Esophagus squamous epithelium (tissue), 4 donors: Measurements from ENCODE around the gene TAF5.

Experiments
- POLR2A ChIP-seq, 4 donors: fragments of 450-650 bp; IDR thresholded peaks; one replicate each; pipeline ENCODE4 v1.6.1; 2017; ENCODE audit warnings: antibody characterized with exemption in 4 of 4, mild to moderate bottlenecking in 4 of 4, moderate library complexity in 3 of 4
- TF ChIP-seq, protein P1 (sequence below), 6 experiments: fragments of 450-650 bp in 4 of 6; fragments of 200-600 bp in 2 of 6; sonication (generic) in 2 of 6; IDR thresholded peaks; one replicate each; pipeline ENCODE4 v1.5.1; 2016 to 2019; ENCODE audit warnings: antibody characterized with exemption in 6 of 6, mild to moderate bottlenecking in 4 of 6, moderate library complexity in 4 of 6

DNA sequence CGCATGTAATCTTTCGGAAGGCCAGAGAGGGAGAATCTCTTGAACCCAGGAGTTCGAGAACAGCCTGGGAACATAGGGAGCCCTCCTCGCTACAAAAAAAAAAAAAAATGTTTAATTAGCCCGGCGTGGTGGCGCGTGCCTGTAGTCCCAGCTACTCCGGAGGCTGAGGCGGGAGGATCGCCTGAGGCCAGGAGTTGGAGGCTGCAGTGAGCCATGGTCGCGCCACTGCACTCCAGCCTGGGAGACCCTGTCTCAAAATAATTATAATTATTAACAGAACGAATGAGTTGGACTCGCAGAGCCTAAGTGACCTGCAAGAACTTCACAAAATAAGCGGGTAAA, 17.6 kb upstream of the TAF5 start:
- TF ChIP-seq, protein P1, sequence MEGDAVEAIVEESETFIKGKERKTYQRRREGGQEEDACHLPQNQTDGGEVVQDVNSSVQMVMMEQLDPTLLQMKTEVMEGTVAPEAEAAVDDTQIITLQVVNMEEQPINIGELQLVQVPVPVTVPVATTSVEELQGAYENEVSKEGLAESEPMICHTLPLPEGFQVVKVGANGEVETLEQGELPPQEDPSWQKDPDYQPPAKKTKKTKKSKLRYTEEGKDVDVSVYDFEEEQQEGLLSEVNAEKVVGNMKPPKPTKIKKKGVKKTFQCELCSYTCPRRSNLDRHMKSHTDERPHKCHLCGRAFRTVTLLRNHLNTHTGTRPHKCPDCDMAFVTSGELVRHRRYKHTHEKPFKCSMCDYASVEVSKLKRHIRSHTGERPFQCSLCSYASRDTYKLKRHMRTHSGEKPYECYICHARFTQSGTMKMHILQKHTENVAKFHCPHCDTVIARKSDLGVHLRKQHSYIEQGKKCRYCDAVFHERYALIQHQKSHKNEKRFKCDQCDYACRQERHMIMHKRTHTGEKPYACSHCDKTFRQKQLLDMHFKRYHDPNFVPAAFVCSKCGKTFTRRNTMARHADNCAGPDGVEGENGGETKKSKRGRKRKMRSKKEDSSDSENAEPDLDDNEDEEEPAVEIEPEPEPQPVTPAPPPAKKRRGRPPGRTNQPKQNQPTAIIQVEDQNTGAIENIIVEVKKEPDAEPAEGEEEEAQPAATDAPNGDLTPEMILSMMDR (IDR thresholded peaks at IDR 0.05), result no peak
- TF ChIP-seq POLR2A (IDR thresholded peaks at IDR 0.05), result no peak
